Stimulated activated CD4-positive, alpha-beta T cell treated with anti-CD3 and anti-CD28 coated beads, Interleukin-2, amount 100 ng/mL, for 48 hours (primary cell): ENCODE data around the gene GEMIN2.
"Not testable (repeated sequence)": the region's sequence is repeated elsewhere in the genome, so short reads cannot be mapped to it uniquely, and the experiment has no call there.

ENCODE experiments used
- DNase-seq, 2 donors: peaks; one replicate each; pipeline ENCODE4 v3.0.0-alpha.2; 2020

The GEMIN2 gene, protein sequence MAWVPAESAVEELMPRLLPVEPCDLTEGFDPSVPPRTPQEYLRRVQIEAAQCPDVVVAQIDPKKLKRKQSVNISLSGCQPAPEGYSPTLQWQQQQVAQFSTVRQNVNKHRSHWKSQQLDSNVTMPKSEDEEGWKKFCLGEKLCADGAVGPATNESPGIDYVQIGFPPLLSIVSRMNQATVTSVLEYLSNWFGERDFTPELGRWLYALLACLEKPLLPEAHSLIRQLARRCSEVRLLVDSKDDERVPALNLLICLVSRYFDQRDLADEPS

DNA sequence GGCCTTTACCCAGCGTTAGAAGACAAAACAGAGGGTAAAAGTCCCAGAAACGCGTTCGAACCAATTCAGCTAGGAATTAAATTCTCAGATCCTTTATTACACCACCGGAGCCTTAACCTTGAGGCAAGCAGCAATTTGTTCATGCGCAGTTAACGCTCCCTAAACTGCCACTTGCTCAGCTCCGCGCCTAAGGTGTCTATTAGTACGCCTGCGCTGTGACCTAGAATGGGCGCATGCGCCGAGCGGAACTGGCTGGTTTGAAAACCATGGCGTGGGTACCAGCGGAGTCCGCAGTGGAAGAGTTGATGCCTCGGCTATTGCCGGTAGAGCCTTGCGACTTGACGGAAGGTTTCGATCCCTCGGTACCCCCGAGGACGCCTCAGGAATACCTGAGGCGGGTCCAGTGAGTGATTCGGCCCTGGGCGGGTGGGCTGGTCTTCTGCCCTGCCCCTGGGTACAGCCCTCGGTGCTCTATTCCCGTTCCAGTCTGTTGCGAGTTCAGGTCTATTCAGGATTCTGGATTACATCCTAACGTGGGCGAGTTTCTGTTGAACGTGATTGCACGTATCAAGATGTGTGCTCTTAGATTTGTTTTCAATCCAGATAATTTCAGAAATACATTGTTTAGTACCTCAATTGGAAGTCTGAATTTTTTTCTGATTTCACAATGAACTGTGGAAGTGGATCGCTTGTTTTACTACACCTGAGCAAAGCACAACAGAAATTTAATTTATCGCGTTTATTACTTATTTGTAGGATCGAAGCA lies at the start of gene GEMIN2:
TSS of gene GEMIN2 (plus strand) at position 251 of the 766 bp plus-strand sequence. CDS start at position 267, 16 bp downstream.
- peak; percentile 91 to 92 for DNase-seq

DNA sequence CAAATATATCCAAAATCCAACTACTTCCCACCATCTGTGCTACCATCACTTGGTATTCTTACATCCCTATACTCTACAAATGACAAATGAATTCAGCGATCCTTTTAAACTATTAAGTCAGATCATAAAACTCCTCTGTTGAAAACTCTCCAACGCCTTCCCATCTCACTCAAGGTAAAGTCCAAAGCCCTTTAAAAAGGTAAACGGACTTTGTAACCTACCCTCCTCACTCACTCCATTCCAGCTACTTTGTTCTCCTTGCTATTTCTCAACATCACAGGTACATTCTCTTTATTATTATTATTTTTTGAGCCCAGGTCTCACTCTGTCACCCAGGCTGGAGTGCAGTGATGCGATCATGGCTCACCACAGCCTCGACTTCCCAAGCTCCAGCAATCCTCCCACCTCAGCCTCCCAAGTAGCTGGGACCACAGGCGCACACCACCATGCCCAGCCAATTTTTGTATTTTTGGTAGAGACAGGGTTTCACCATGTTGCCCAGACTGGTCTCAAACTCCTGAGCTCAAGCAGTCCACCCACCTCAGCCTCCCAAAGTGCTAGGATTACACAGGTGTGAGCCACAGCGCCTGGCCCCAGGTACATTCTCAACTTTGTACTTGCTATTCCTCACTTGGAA lies 44.8 kb upstream of the GEMIN2 start:
- not testable (repeated sequence) for DNase-seq

DNA sequence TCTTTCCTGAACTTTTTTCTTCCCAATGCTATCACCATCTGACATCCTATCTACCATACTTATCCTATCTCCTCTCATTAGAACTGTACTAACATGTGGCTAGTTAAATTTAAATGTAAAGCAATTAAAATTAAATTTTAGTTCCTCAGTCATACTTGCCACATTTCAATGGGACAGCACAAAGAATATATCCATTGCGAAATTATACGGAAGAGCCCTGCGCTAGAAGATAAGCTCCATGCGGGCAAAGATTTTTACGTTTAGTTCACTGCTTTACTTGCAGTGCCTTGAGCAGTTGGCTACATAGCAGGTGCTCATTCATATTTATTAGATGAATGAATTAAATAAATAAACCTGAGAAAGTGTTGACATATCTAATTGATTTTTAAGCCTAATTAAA lies 44.2 kb upstream of the GEMIN2 start:
- DNase-seq: no peak

DNA sequence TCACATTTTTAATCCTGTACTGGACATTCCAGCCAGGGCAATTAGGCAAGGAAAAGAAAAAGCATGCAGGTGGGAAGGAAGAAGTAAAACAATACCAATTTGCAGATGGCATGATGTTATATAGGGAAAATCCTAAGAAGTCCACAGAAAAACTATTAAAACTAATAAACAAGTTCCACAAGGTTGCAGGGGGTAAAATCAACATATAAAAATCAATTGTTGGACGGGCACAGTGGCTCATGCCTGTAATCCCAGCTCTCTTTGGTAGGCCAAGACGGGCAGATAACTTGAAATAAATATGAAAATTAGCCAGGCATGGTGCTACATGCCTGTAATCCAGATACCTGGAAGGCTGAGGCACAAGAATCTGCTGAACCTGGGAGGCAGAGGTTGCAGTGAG lies 43.0 kb upstream of the GEMIN2 start:
- no peak for DNase-seq

- DNase-seq: no peak
Observed at GRCh38 chr14:39080886-39081285, 33.2 kb upstream of the GEMIN2 start.

DNA sequence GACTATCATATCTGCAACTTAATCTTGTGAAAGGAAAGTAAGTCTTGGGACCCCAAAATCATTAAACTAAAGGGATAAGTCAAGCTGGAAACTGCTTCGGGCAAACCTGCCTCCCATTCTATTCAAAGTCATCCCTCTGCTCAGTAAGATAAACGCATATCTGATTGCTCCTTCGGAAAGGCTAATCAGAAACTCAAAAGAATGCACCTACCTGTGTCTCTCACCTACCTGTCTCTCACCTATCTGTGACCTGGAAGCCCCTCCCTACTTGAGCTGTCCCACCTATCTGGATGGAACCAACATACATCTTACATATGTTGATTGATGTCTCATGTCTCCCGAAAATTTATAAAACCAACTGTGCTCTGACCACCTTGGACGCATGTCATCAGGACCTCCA lies 31.0 kb upstream of the GEMIN2 start:
- no peak for DNase-seq

DNA sequence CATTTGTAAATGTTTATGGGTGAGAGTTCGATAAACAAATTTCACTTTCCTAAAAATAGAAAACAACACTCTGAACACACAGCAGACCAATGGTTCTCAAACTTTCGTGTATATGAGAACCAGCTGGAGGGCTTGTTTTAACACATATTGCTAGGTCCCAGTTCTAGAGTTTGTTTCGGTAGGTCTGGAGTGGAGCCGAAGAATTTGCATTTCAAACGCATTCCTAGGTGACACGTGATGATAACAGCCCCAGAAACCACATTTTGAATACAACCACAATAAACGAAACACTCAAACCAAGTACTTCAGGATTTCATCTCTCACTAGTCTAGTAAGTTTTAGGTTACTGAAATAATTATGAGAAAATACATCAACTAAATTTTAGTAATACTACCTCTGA lies 28.2 kb upstream of the GEMIN2 start:
- DNase-seq: no peak

- no peak for DNase-seq
Observed at GRCh38 chr14:39087493-39087892, 26.6 kb upstream of the GEMIN2 start.

- DNase-seq: no peak
Observed at GRCh38 chr14:39090548-39091111, 23.5 kb upstream of the GEMIN2 start.

GRCh38 chr14:39091716-39092115 lies 22.4 kb upstream of the GEMIN2 start:
- DNase-seq: no peak

- DNase-seq: no peak
Observed at GRCh38 chr14:39094515-39094914, 19.6 kb upstream of the GEMIN2 start.

GRCh38 chr14:39097159-39097558 lies 17.0 kb upstream of the GEMIN2 start:
- DNase-seq: no peak

GRCh38 chr14:39099215-39099614 lies 14.9 kb upstream of the GEMIN2 start:
- DNase-seq: not testable (repeated sequence)

GRCh38 chr14:39099748-39100147 lies 14.4 kb upstream of the GEMIN2 start:
- no peak for DNase-seq

GRCh38 chr14:39102265-39102968 lies 11.7 kb upstream of the GEMIN2 start:
- DNase-seq: no peak

DNA sequence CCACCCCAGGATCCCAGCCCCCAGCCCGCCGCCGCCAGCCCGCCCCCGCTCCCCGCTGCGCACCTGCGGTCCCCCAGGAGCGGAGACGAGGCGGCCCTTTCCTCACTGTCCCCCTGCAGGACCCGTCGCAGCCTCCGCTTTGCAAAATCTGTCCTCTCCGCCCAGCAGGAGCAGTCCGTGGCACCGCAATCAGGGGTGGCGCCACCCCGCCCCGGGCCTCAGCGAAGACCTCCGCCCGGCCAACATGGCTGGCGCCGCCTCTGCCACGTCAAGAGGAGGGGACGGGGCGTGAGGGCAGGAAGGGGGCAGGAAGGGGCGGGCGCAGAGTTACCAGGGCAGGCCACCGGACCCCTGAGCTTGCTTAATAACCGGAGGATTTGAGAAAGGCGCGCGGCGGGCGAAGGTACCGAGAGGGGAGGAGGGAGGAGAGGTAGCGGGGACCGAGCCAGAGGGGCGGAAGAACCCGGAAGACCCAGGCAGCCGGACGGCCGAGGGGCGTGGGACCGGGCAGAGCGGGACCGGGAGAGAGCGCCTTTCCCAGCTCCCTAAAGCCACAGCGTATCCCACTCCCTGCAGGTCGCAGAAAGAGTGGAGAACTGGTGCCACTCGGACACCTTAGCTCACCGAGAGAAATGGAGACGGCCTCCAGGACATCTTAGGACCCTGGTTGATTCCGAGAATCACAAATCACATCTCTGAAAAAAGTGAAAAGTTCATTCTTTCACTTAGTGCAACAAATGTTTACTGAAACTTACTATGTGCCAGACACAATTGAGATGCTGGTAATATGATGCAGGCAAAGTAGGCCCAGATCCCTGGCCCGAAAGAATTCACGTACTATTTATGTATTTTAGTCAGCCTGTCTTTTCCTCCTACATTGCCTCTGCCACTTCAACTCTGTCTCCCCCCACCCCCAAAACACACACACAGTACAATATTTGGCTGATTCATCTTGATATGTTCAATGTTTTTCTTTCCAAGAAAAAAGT lies 10.9 kb upstream of the GEMIN2 start, which contains the start of gene SEC23A:
TSS of gene SEC23A (minus strand) at position 267 of the 989 bp plus-strand sequence. CDS start 7,117 bp downstream, outside the sequence.
- peak; percentile 69 to 74 for DNase-seq

DNA sequence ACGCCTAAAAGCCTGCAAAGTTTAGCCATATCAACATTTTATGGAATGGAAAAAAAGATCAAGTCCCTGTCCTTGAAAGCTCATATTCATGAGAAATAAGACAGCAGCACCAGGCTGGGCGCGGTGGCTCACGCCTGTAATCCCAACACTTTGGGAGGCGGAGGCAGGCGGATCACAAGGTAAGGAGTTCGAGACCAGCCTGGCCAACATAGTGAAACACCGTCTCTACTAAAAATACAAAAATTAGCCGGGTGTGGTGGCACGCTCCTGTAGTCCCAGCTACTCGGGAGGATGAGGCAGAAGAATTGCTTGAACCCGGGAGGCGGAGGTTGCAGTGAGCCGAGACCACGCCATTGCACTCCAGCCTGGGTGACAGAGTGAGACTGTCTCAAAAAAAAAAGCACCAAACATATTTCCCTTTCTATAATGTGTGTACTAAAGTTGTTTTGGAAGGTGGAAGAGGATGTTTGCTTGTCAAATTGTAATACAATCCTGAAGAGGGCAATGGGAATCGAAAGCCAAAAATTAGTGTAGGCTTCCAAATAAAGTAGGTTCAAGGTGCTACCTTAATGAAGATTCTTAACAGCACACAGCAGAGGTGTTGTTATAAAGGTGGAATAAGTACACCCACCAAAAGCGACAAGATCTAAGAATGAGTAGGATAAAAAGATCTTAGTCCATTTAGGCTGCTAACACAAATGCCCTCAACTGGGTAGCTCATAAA lies 9.9 kb upstream of the GEMIN2 start:
- DNase-seq: not testable (repeated sequence)

GRCh38 chr14:39107591-39107996 lies 6.5 kb upstream of the GEMIN2 start:
- DNase-seq: no peak

GRCh38 chr14:39108791-39109190 lies 5.3 kb upstream of the GEMIN2 start:
- no peak for DNase-seq

- no peak for DNase-seq
Observed at GRCh38 chr14:39109893-39110715, 4.0 kb upstream of the GEMIN2 start.
